Ramos (cell line): ENCODE measurements around the gene PKD1L1.
"Not testable (repeated sequence)": the region's sequence is repeated elsewhere in the genome, so short reads cannot be mapped to it uniquely, and the experiment has no call there.

Experiments used
- in situ Hi-C: fragments of 300-500 bp; cut with MboI; formaldehyde crosslinking; loops from one replicate; pipeline ENCODE4 v1.14.3; 2022; ENCODE audit warnings: low sequenced_read_pairs; ENCODE audit not compliant: unreplicated experiment

Gene PKD1L1

DNA sequence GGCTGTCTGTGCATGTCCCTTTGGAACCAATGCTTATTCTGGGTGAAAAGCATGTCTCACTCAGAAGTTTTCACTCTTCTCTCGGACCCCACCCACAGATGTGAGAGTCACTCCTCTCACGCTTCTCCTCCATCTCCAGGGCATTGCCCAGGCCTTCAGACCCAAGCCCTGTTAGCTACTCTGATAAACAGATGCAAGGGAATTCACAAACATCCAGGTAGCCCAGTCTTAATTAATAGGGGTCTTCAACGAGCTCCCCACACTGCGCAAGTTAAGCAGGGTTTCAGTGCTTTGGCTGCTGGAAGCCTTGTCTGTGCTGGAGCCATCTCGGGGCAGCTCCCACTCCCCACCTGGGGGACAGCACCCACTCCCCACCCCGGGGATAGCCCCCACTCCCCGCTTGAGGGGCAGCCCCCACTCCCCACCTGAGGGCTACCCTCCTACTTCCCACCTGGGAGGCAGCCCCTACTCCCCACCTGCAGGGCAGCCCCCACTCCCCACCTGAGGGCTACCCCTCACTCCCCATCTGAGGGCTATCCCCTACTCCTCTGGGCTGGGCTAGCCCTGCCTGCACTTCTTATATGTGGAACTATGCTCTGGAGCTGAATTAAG lies 8.7 kb downstream of the PKD1L1 start:
- in situ Hi-C loops = loop anchor here (5.0 kb wide), 1 partner anchor 173 kb away; no protein-coding TSS in a partner anchor

DNA sequence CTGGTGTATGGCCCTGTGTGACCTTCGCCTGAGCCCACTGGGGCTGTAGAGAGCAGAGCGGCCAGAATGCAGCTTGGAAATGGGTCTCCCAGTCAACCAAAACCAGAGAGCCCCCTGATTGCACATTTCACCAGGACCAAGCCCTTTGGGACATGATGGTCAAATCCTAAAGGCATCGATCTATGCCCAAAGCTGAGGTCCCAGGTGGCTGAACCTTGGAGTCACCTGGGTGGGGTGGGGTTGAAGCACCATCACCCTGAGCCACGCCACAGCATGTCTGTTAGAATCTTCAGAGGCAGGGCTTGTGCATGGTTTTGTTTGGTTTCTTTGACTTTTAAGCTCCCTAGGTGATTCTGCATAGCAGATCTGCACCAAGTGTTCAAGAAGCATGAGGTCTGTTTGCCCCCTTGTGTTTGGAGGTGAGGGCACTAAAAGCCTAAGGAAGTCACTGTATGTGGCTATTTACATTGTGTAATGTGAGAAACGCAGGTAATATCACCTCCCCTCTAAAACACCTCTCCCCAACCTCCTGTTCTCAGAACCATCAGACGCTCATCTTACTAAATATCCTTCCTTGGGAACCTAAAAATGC lies 9.6 kb downstream of the PKD1L1 start:
- in situ Hi-C loops = no loop called here

DNA sequence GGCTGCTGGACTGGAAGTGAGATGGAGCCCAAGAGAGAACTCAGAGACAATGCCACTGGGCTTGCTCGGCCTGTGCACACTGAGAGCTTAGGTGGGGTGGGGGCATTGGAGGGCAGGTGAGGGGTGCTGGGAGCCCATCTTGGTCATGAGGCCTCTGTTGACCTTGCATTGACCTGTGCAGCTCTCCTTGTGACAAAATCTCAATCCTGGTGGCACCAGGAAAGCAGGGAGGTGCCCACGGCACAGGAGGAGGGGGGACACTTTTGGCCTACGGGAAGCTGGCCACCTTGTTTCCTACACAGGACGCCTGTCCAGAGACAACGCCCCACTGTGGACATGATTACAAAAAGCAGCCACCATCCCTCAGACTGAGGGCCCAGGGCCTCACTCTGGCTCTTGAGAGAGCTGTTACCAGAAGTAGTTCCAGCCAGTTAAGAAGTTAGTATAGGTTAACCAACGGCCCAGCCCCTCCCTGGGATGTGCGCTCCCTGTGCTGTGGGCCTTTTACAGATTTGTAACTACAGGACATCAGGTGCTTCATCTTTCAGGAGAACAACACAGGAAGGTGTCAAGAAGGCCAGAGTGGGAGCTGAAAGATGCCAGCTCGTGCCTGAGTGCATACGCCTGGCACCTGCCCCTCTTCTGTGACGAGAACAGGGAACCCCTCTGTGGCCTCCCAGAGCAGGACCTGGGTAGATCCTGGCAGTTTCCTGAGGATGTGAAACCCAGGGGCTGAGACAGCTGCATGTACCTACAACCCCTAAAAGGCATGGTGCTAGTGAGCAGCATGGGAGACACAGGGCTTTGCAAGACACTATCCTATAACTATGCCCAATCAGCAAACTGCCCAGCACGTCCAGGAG lies 10.3 kb downstream of the PKD1L1 start:
- in situ Hi-C loops = no loop called here

DNA sequence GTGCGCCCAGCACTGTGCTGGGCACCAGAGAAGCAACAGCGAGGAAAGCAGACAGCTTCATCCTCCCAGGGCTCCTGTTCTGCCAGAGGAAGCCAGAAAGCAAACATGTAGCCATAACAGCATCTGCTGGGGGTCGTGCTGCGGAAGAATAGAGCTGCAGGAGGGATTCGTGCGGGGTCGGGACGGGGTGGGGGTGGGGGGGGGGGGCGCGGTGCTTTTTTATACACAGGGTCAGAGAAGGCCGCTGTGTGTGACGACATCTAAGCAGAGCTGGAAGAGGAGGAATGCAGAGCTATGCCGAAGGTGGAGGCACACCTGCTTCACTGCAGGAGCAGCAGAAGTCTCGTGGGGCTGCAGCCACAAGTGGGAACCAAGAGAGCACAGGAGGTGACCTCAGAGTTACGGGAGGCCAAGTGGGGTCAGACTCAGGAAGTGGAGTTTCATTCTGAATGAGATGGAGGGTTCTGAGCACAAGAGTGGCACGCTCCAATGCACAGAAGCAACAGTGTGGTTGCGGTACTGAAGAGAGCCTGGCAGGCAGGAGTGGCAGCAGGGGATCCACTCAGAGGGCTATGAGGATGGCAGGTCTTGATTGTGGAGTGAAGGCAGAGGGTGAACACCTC lies 11.1 kb downstream of the PKD1L1 start:
- in situ Hi-C loops = no loop called here

DNA sequence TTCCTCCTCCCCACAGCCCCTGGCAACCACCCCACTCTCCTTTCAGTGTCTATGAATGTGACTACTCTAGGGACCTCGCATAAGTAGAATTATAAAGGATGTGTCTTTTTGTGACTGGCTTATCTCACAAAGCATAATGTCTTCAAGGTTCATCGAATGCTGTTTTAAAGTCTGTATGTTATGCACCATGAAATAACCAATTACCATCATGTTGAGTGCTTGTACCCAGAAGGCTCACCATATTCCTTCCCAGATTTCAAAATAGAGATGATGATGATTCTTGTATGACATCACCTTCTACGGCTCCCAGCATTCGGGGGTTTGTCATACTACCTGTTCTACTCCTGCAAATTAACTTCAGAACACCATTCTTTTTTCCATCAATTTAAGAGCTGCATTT lies 11.9 kb downstream of the PKD1L1 start:
- in situ Hi-C loops = no loop called here

DNA sequence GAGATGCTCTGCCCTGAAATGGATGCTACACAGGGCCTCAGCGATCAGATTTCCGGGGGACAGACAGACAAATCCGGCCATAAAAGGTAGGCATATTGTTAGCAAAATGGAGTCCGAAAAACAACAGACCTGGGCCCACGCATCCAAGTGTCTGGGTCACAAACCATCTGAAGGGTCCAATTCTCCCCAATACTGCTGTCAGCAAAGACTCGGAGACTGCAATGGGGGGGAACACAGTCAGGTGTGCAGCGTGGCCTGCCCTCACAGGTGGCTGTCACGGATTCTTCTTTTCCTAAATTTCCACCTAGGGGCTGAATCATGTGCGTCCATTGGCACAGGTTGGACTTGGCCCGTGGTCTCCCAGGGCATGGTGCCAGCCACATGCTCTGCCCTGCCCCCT lies 12.9 kb downstream of the PKD1L1 start:
- in situ Hi-C loops = no loop called here

DNA sequence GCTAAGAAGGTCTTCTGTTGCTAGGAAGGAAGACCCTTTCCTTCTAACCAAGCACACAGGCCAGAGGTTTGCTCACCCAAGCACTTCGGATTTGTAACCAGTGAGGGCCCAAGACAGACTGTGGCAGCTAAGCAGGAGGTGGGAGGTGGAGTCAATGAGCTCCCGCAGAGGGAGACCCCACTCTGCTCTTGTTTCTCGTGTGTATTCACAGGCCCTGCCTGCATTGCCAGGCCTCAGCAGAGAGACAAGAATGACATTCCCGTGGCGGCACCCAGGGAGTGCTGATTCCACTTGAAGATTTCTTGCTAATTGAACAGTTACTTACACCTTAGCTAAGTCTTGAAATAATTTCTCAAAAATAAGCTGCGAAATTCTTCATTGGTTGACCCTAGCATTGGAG lies 13.4 kb downstream of the PKD1L1 start:
- in situ Hi-C loops = no loop called here

DNA sequence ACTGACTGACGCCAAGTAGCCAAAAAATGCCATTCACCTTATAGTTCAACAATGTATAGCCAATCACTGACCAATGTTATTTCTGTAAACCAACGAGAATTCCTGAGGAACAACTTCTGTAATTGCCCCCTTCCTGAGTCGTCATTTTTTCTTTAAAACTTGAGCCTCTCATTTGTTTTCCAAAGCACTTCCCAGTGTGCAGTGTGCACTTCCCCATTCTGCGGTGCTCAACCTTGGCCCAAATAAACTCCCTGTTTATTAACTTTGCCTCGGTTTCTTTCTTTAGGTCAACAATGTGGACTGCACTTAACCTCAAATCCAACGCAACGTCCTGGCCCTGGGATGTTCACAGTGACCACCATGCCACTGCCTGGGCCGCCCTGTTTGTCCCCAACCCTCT lies 15.1 kb downstream of the PKD1L1 start:
- in situ Hi-C loops = no loop called here

DNA sequence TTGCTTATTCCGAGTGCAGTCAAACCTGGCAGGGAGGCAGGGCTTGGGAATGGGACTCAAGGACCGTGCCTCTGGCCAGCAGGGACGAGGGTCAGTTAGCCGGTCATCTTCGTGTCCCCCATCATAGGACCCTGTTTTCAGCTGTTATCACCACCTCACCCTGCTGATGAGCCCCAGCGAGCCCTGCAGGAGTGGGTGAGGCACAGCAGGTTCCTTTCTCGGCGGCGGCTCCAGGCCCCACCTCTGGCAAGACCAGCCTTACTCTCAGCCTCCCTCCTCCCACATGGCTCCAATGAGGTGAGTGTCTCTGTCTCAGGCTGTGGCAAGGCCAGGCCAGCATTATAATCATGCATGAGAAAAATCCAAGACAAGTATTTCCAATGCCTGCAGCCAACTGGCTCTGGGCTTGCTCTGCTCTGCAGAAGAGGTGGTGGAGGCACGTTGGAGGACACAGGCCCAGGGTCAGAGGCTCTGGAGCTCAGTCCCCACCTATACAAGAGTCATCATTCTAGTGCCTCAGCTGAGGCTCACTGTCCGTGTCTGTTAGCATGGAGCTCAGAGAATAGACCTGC lies 15.7 kb downstream of the PKD1L1 start:
- in situ Hi-C loops = no loop called here

DNA sequence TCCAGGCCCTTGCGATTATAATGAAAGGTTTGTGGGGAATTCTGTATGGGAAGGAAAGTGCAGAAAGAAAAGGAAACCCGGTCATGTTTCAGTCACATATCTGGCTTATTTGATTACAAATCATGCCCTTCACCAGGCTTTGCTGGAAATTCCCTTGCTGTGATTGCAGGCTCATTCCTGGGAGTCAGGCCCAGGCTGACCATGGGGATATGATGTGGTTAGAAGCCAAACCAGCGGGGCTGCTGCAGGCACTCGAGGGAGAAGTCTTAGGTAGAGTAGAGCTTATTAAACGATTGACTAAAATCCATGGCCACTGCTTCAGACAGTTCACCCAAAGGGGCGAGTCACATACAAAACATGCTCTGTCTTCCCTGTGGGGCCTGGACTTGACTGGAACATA lies 16.2 kb downstream of the PKD1L1 start:
- in situ Hi-C loops = no loop called here

DNA sequence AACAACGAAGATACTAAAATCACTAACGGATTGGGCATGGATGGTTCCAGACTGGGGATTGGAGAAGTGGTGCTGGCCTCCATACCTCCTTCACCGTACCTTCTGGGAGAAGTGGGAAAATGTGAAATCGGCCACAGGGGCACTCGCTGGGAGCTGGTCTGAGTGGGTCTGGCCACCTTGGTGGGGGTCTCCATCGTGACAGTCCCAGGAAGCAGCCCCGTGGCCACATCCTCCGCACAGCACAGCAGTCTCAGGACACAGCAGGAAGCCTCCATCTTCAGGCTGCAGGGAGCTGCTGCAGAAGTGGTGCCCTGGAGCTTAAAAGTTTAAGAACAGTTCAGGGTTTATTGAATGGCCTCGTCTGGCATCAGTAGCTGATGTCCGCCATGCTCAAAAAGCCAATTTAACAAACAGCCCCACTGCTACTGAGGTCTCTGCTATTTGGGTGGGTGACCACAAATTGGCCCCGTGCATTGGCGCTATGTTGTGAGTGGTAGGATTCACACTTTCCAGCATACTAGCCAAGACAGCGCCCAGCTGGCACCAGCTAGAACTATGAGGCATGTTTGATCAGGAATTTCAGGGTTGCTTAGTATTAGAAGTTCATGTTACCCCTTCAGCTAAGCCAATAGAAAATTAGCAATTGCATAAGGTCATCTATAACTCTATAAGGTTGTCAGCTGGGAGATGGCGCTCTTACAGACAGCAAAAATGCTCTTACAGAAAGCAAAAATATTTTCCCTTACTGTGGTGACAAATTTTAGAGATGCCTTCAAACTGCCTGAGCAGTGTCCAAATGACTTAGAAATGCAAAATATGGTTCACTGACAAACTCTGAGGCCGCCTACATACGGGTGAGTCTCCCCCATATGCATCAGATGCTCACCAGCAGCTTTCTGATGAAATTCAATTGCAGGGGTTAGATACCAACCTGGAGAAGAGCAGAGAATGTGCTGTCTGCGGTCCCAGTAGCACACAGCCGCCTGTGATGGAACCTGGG lies 17.0 kb downstream of the PKD1L1 start:
- in situ Hi-C loops = no loop called here

DNA sequence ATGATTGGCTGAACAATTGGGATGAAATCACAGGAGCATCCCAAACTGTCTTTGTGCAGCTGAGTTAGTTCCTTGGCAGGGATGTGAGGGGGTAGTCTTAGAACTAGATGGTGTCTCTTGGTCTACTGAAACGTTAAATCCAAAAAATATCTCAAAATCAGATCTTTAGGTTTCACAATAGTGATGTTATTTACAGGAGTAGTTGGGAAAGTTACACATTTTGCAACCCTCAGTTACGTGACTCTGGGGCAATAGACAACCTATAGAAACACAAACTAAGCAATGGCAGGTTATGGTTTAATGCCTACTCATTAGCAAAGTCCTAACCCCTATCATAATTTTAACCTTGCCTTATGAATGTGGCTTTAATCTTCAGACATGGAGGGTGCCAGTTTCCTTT lies 24.0 kb downstream of the PKD1L1 start:
- in situ Hi-C loops = no loop called here

DNA sequence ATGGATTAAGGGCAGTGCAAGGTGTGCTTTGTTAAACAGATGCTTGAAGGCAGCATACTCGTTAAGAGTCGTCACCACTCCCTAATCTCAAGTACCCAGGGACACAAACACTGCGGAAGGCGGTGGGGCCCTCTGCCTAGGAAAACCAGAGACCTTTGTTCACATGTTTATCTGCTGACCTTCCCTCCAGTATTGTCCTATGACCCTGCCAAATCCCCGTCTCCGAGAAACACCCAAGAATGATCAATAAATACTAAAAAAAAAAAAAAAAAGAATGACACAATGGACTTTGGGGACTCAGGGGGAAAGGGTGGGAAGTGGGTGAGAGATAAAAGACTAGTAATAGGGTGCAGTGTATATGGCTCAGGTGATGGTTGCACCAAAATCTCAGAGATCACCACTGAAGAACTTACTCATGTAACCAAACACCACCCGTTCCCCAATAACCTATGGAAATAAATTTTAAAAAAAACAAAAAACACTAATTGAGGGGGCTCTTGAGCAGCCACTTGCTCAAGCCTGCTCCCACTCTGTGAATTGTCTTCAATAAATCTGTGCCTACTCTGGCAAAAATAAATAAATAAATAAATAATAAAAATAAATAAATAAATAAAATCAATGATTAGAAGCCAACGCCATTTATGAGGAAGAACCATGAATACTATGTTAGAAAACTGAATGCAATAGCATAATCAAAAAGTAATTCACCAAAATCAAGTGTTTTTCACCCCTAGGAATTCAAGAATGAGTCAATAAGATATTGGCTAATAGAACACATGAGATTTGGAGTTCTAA lies 25.0 kb downstream of the PKD1L1 start:
- in situ Hi-C loops = not testable (repeated sequence)

DNA sequence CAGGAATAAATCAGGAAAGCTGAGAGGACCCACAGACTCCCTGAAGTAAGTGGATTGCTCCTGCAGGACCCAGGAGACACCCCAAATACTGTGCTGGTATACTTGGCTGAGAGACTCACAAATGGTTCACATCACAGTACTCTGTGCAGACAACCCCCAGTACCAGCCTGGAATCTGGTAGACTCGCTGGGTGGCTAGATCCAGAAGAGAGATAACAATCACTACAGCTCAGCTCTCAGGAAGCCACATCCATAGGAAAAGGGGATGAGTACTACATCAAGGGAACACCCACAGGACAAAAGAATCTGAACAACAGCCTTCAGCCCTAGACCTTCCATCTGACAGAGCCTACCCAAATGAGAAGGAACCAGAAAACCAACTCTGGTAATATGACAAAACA lies 31.8 kb downstream of the PKD1L1 start:
- in situ Hi-C loops = not testable (repeated sequence)

DNA sequence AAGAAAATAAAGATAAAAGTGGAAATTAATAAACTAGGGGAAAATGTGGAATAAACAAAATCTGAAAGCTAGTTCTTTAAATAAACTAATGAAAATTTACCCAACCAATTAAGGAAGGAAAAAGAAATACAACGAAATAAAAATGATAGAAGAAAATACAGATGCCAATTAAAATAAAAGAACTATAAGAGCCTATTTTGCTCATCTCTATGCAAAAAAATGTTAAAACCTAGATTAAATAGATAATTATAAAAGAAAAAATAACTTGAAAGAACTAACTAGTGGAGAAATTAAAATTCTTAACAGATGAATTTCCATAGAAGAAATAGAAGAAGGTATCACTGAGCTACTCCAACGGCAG lies 32.7 kb downstream of the PKD1L1 start:
- in situ Hi-C loops = no loop called here

DNA sequence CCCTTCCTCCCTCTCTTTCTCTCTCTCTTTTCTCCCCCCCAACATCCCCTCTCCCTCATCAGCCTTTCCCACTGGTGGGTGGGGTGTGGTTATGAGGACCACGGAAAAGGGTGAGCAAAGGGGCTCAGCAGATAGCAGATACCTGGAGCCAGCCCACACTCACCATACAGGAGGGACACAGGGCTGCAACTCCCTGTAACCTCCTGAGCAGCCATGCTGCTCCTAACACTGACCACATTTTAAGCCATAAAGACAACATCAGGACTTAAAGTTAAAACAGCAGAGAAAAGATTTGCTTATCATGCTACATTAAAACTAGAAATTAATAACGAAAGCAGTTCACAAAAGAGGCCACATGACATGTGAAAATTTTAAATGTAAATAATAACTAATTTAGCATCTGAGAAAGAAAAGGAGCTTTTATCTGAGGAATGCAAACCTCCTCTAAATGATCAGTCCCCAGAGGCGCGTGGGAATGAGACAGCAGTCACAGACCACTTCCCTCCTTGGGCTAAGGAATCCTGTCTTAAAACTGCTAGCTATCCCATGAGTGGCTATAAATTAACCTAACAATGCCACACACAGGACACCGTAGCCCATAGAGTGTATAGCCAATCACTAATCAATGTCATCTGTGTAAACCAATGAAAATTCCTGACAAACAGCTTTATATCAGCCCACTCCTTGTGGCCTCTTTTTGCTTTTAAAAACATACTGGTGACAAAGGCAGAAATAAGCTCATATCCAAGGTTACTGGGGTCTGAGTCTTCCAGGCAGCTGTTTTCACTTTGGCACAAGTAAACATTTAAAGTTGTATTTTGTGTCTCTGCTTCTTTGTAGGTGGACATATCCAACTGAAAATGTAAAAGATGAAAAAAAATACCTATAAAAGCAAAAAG lies 33.3 kb downstream of the PKD1L1 start:
- in situ Hi-C loops = no loop called here

DNA sequence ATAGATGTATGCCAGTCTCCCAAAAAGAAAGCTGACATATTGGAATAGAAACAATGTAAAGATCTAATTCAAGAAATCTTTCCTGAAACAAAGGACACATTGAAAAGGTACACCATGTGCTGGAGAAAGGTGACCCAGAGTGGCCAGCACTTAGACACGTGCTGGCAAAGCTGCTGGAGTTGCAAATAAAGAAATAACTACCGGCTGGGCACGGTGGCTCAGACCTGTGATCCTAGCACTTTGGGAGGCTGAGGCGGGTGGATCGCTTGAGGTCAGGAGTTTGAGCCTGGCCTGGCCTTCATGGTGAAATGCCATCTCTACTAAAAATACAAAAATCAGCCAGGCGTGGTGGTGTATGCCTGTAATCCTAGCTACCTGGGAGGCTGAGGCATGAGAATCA lies 35.9 kb downstream of the PKD1L1 start:
- in situ Hi-C loops = no loop called here

DNA sequence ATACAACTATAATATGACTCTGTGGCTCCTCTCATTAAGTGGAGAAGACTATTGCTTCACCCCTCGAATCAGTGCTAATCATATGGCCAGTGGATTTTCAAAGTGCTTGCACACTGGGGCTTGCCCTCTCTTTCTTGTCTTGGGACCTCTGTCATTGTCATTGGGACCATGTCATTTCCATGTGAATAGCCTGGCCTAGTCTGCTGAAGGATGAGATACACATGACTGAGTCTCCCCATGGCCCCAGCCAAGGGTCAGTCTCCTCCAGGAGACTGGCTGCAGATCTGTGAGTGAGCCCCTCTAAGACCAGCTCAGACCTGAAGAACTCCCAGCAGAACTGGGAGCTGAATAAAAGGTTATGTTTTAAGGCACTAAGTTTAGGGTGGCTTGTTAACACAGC lies 39.5 kb downstream of the PKD1L1 start:
- in situ Hi-C loops = no loop called here
